ENCODE measurements around the gene TBC1D21.

The TBC1D21 gene

GRCh38 chr15:73915082-73915481 lies 41.7 kb downstream of the TBC1D21 start:
- Histone ChIP-seq H3K36me3 (ENCODE audit: control insufficient read depth, insufficient read depth, low read length, severe bottlenecking) (no peaks in the 10 kb centered on the region), H3K9me3 (ENCODE audit: control insufficient read depth, low read length) (peaks cover 5% of the 10 kb centered on the region), H3K9ac (ENCODE audit: low read length) (no peak overlapping the region), H3K4me3 (ENCODE audit: low read length) (no peak overlapping the region), H3K27me3 (replicated peaks; ENCODE audit: control insufficient read depth, insufficient read depth, low read length) (no peaks in the 10 kb centered on the region), H3K4me1 (ENCODE audit: control insufficient read depth, insufficient read depth, low read length) (peaks cover 11% of the 10 kb centered on the region)
- peak; percentile 67 for DNase-seq (ENCODE audit: low read depth)

GRCh38 chr15:73918784-73919183 lies 45.4 kb downstream of the TBC1D21 start:
- Histone ChIP-seq H3K4me1 (ENCODE audit: control insufficient read depth, insufficient read depth, low read length) (peaks cover 25% of the 10 kb centered on the region), H3K27me3 (replicated peaks; ENCODE audit: control insufficient read depth, insufficient read depth, low read length) (no peaks in the 10 kb centered on the region), H3K4me3 (ENCODE audit: low read length) (no peak overlapping the region), H3K36me3 (ENCODE audit: control insufficient read depth, insufficient read depth, low read length, severe bottlenecking) (no peaks in the 10 kb centered on the region), H3K9me3 (ENCODE audit: control insufficient read depth, low read length) (peaks cover 5% of the 10 kb centered on the region), H3K9ac (ENCODE audit: low read length) (no peak overlapping the region)
- DNase-seq (ENCODE audit: low read depth), result no peak

- Histone ChIP-seq H3K4me1 (ENCODE audit: control insufficient read depth, insufficient read depth, low read length) (peaks cover 33% of the 10 kb centered on the region), H3K36me3 (ENCODE audit: control insufficient read depth, insufficient read depth, low read length, severe bottlenecking) (no peaks in the 10 kb centered on the region), H3K9ac (ENCODE audit: low read length) (no peak overlapping the region), H3K9me3 (ENCODE audit: control insufficient read depth, low read length) (peaks cover 5% of the 10 kb centered on the region), H3K27me3 (replicated peaks; ENCODE audit: control insufficient read depth, insufficient read depth, low read length) (no peaks in the 10 kb centered on the region), H3K4me3 (ENCODE audit: low read length) (no peak overlapping the region)
- DNase-seq (ENCODE audit: low read depth), result no peak
Measured at GRCh38 chr15:73919706-73920105, 46.3 kb downstream of the TBC1D21 start.

- peaks cover under 1% of the 10 kb centered on the region for H3K9me3 ChIP-seq (ENCODE audit: control insufficient read depth, low read length)
- DNase-seq (ENCODE audit: low read depth), result no peak
- no peaks in the 10 kb centered on the region for H3K27me3 ChIP-seq (replicated peaks; ENCODE audit: control insufficient read depth, insufficient read depth, low read length)
- no peaks in the 10 kb centered on the region for H3K36me3 ChIP-seq (ENCODE audit: control insufficient read depth, insufficient read depth, low read length, severe bottlenecking)
- H3K9ac ChIP-seq (ENCODE audit: low read length), result no peak overlapping the region
- H3K4me1 ChIP-seq (ENCODE audit: control insufficient read depth, insufficient read depth, low read length), result peaks cover 40% of the 10 kb centered on the region
- H3K4me3 ChIP-seq (ENCODE audit: low read length), result no peak overlapping the region
Measured at GRCh38 chr15:73921254-73921925, 48.0 kb downstream of the TBC1D21 start.

GRCh38 chr15:73922186-73923151 lies 49.1 kb downstream of the TBC1D21 start:
- peak; percentile 77 for DNase-seq (ENCODE audit: low read depth)
- Histone ChIP-seq H3K27me3 (replicated peaks; ENCODE audit: control insufficient read depth, insufficient read depth, low read length) (no peaks in the 10 kb centered on the region), H3K4me3 (ENCODE audit: low read length) (peak overlapping the region; percentile 31), H3K36me3 (ENCODE audit: control insufficient read depth, insufficient read depth, low read length, severe bottlenecking) (no peaks in the 10 kb centered on the region), H3K4me1 (ENCODE audit: control insufficient read depth, insufficient read depth, low read length) (peaks cover 40% of the 10 kb centered on the region), H3K9ac (ENCODE audit: low read length) (peak overlapping the region; percentile 85), H3K9me3 (ENCODE audit: control insufficient read depth, low read length) (no peaks in the 10 kb centered on the region)

GRCh38 chr15:73923156-73923487 lies 49.8 kb downstream of the TBC1D21 start:
- Histone ChIP-seq H3K4me3 (ENCODE audit: low read length) (peak overlapping the region; percentile 31), H3K27me3 (replicated peaks; ENCODE audit: control insufficient read depth, insufficient read depth, low read length) (no peaks in the 10 kb centered on the region), H3K9me3 (ENCODE audit: control insufficient read depth, low read length) (no peaks in the 10 kb centered on the region), H3K4me1 (ENCODE audit: control insufficient read depth, insufficient read depth, low read length) (peaks cover 43% of the 10 kb centered on the region), H3K9ac (ENCODE audit: low read length) (peak overlapping the region; percentile 85), H3K36me3 (ENCODE audit: control insufficient read depth, insufficient read depth, low read length, severe bottlenecking) (no peaks in the 10 kb centered on the region)
- DNase-seq (ENCODE audit: low read depth), result peak; percentile 12

GRCh38 chr15:73923488-73924164 lies 50.3 kb downstream of the TBC1D21 start:
- Histone ChIP-seq H3K36me3 (ENCODE audit: control insufficient read depth, insufficient read depth, low read length, severe bottlenecking) (no peaks in the 10 kb centered on the region), H3K9me3 (ENCODE audit: control insufficient read depth, low read length) (no peaks in the 10 kb centered on the region), H3K4me3 (ENCODE audit: low read length) (peak overlapping the region; percentile 10), H3K9ac (ENCODE audit: low read length) (peak overlapping the region; percentile 85), H3K4me1 (ENCODE audit: control insufficient read depth, insufficient read depth, low read length) (peaks cover 48% of the 10 kb centered on the region), H3K27me3 (replicated peaks; ENCODE audit: control insufficient read depth, insufficient read depth, low read length) (no peaks in the 10 kb centered on the region)
- no peak for DNase-seq (ENCODE audit: low read depth)

GRCh38 chr15:73924171-73924921 lies 51.0 kb downstream of the TBC1D21 start:
- peak; percentile 94 for DNase-seq (ENCODE audit: low read depth)

GRCh38 chr15:73925848-73926218 lies 52.5 kb downstream of the TBC1D21 start:
- Histone ChIP-seq H3K36me3 (ENCODE audit: control insufficient read depth, insufficient read depth, low read length, severe bottlenecking) (no peaks in the 10 kb centered on the region), H3K4me3 (ENCODE audit: low read length) (peak overlapping the region; percentile 84), H3K4me1 (ENCODE audit: control insufficient read depth, insufficient read depth, low read length) (peaks cover 70% of the 10 kb centered on the region), H3K27me3 (replicated peaks; ENCODE audit: control insufficient read depth, insufficient read depth, low read length) (no peaks in the 10 kb centered on the region), H3K9me3 (ENCODE audit: control insufficient read depth, low read length) (no peaks in the 10 kb centered on the region), H3K9ac (ENCODE audit: low read length) (peak overlapping the region; percentile 85)
- DNase-seq (ENCODE audit: low read depth), result no peak

More at GRCh38 chr15:73924171-73924921, 51.0 kb downstream of the TBC1D21 start:
- peak overlapping the region; percentile 10 for H3K4me3 ChIP-seq (ENCODE audit: low read length)
- no peaks in the 10 kb centered on the region for H3K9me3 ChIP-seq (ENCODE audit: control insufficient read depth, low read length)
- peak overlapping the region; percentile 85 for H3K9ac ChIP-seq (ENCODE audit: low read length)
- H3K36me3 ChIP-seq (ENCODE audit: control insufficient read depth, insufficient read depth, low read length, severe bottlenecking), result no peaks in the 10 kb centered on the region
- peaks cover 55% of the 10 kb centered on the region for H3K4me1 ChIP-seq (ENCODE audit: control insufficient read depth, insufficient read depth, low read length)
- H3K27me3 ChIP-seq (replicated peaks; ENCODE audit: control insufficient read depth, insufficient read depth, low read length), result no peaks in the 10 kb centered on the region

- no peaks in the 10 kb centered on the region for H3K36me3 ChIP-seq (ENCODE audit: control insufficient read depth, insufficient read depth, low read length, severe bottlenecking)
- H3K9ac ChIP-seq (ENCODE audit: low read length), result peak within 1 kb of the TSS; percentile 85
- peak; percentile 94 for DNase-seq (ENCODE audit: low read depth)
- no peaks in the 10 kb centered on the region for H3K9me3 ChIP-seq (ENCODE audit: control insufficient read depth, low read length)
- H3K4me3 ChIP-seq (ENCODE audit: low read length), result peak within 1 kb of the TSS; percentile 84
- no peaks in the 10 kb centered on the region for H3K27me3 ChIP-seq (replicated peaks; ENCODE audit: control insufficient read depth, insufficient read depth, low read length)
- peaks cover 76% of the 10 kb centered on the region for H3K4me1 ChIP-seq (ENCODE audit: control insufficient read depth, insufficient read depth, low read length)
Measured at GRCh38 chr15:73926219-73927002, 53.0 kb downstream of the TBC1D21 start, which contains the start of gene LOXL1. Gene LOXL1, plus strand, starts transcription at chr15:73926462. Its CDS starts 322 bp downstream, at chr15:73926784.

Measured in adipocyte (in vitro differentiated cells).